Upper lobe of left lung (tissue), 4 donors: Measurements from ENCODE around the gene PNPLA4.

Experiments used
- EP300 ChIP-seq, 4 donors: sonication (generic); formaldehyde crosslinking; IDR thresholded peaks; one replicate each; pipeline ENCODE4 v1.5.1; 2017; ENCODE audit warnings: antibody characterized with exemption in 4 of 4, control low read depth in 2 of 4
- POLR2A ChIP-seq, 4 donors: fragments of 450-650 bp; IDR thresholded peaks; one replicate each; pipeline ENCODE4 v1.5.1; 2016 to 2017; ENCODE audit warnings: antibody characterized with exemption in 4 of 4, mild to moderate bottlenecking in 2 of 4
- POLR2AphosphoS5 ChIP-seq, 2 donors: sonication (generic); formaldehyde crosslinking; IDR thresholded peaks; one replicate each; pipeline ENCODE4 v1.5.1; 2017; ENCODE audit warnings: antibody characterized with exemption in 2 of 2
- TF ChIP-seq, protein P1 (sequence below), 6 experiments: fragments of 450-650 bp in 4 of 6; fragments of 200-600 bp in 2 of 6; sonication (generic) in 2 of 6; IDR thresholded peaks; one replicate each; pipeline ENCODE4 v1.5.1; 2016 to 2019; ENCODE audit warnings: antibody characterized with exemption in 6 of 6

DNA sequence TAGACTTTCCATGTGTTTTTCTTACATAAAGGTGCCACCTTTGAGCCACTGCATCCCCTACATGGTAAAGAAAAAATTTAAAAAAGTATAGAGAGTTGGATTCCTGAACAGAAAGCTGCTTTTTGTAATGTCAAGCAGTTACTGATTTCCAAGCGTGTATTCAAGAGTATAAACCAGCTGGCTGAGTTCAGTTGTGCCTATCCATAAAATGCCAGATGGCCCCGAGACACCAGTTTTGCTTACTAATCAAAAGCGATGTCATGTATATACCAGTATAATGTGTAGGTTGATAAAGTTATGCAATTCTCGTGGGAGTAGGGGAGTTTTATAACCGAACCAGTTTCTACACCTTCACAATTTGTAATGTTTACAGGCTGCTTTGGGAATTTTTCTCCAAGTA is 26.2 kb upstream of the PNPLA4 start:
- TF ChIP-seq, protein P1, sequence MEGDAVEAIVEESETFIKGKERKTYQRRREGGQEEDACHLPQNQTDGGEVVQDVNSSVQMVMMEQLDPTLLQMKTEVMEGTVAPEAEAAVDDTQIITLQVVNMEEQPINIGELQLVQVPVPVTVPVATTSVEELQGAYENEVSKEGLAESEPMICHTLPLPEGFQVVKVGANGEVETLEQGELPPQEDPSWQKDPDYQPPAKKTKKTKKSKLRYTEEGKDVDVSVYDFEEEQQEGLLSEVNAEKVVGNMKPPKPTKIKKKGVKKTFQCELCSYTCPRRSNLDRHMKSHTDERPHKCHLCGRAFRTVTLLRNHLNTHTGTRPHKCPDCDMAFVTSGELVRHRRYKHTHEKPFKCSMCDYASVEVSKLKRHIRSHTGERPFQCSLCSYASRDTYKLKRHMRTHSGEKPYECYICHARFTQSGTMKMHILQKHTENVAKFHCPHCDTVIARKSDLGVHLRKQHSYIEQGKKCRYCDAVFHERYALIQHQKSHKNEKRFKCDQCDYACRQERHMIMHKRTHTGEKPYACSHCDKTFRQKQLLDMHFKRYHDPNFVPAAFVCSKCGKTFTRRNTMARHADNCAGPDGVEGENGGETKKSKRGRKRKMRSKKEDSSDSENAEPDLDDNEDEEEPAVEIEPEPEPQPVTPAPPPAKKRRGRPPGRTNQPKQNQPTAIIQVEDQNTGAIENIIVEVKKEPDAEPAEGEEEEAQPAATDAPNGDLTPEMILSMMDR (IDR thresholded peaks at IDR 0.05): no peak
- TF ChIP-seq POLR2AphosphoS5 (IDR thresholded peaks at IDR 0.05) (no peak), POLR2A (IDR thresholded peaks at IDR 0.05) (no peak), EP300 (IDR thresholded peaks at IDR 0.05) (no peak)
